GM12801 (cell line): ENCODE results near the gene RND3.

Experiments
- TF ChIP-seq, protein P1 (sequence below): IDR thresholded peaks from one replicate; pipeline ENCODE4 v1.5.1; 2011; ENCODE audit warnings: control low read depth; ENCODE audit not compliant: insufficient read length; ENCODE audit errors: extremely low read depth

Gene RND3

DNA sequence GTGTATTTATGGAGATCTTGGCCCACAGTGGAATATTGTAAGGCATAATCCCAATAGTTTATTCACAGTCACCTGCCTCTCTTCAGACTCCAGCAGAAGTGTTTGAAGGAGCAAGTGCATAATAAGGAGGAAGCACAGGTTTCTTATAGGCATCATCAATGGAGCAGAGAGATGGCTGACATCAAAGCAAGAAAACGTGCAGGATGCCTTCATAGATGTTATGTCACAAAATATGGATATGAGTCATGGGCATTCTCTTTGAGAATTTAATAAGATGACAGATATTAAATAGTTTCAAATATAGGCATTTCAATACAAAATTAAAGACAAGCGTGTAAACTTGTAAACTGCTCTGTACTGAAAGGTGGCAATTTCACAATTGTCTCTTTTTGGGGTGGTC lies 4.0 kb upstream of the RND3 start:
- TF ChIP-seq, protein P1, sequence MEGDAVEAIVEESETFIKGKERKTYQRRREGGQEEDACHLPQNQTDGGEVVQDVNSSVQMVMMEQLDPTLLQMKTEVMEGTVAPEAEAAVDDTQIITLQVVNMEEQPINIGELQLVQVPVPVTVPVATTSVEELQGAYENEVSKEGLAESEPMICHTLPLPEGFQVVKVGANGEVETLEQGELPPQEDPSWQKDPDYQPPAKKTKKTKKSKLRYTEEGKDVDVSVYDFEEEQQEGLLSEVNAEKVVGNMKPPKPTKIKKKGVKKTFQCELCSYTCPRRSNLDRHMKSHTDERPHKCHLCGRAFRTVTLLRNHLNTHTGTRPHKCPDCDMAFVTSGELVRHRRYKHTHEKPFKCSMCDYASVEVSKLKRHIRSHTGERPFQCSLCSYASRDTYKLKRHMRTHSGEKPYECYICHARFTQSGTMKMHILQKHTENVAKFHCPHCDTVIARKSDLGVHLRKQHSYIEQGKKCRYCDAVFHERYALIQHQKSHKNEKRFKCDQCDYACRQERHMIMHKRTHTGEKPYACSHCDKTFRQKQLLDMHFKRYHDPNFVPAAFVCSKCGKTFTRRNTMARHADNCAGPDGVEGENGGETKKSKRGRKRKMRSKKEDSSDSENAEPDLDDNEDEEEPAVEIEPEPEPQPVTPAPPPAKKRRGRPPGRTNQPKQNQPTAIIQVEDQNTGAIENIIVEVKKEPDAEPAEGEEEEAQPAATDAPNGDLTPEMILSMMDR: no peak

- TF ChIP-seq, protein P1: no peak
Measured at GRCh38 chr2:150490466-150490865, 3.0 kb upstream of the RND3 start.

DNA sequence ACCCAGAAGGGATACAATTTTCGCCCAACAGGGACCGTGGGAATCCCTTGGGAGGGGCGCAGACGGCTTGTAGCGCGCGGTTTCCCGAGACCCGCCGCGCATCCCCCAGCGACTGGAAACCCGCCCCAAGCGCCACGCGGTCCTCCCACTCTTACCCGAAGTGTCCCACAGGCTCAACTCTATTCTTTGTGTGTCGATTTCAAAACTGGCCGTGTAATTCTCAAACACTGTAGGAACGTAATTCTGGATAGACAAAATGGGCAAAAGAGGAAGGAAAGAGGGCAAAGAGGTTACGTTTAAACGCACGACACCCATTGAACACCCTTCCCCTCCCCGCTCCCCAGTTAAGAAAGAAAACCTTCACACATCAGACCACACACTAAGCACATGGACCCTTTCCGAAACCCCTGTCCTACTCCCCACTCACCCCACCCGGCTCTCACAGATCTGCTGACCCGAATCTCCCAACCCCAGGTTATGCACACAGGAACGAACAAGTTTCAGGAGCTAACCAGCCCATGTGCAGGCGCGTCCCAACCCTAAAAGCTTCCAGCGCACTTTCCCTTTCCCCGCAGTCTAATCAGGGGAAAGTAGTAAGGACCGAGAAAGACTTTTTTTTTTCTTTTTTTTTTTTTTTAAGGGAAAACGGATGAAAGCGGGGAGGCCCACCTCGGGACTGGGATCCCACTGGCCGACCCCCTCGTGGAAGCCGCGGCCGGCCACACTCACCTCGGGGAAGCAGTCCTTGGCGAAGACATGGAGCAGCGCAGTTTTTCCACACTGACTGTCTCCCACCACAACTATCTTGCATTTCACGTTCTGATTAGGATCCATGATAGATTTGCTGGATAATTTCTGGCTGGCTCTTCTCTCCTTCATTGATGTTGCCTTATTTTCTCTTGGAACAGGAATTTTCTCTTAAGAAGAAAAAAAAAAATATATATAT lies 655 bp downstream of the RND3 start:
- TF ChIP-seq, protein P1: no peak

GRCh38 chr2:150485871-150486538 lies 1.5 kb downstream of the RND3 start:
- TF ChIP-seq, protein P1: no peak

DNA sequence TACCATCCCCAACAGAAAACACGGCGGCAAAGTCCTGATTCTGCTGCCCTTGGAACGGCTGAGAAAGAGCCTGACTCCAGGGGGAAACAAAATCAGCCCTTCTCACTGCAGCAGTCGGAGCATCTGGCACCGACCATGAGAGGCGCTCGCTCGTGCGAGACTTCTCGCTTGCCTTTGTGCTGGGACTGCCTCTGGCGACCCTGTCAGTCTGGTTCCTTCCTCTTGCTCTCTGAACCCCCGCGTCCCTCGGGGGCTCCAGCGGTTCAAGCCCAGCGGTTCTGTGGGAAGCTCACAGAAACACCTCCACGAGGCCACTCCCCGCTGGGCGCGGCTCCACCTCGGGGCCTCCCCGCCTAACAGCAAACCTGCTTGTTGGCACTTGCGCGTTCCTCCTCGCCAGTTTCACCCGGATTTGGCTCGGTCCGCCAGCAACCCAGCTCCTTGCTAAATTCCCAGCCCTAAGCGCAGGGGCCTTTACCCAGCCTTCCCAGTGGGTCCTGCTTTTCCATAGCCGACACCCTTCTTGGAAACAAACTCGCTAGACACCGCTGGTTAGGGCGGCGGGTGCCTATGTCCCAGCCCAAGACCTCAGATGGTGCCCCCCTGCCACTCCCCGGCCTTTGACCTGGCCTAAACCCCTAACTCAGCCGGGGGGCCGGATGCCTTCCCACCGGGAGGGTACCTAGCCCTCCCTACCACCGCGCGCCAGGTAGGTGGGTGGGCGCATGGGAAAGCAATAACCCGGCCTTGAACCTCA lies 2.2 kb downstream of the RND3 start:
- TF ChIP-seq, protein P1: no peak

DNA sequence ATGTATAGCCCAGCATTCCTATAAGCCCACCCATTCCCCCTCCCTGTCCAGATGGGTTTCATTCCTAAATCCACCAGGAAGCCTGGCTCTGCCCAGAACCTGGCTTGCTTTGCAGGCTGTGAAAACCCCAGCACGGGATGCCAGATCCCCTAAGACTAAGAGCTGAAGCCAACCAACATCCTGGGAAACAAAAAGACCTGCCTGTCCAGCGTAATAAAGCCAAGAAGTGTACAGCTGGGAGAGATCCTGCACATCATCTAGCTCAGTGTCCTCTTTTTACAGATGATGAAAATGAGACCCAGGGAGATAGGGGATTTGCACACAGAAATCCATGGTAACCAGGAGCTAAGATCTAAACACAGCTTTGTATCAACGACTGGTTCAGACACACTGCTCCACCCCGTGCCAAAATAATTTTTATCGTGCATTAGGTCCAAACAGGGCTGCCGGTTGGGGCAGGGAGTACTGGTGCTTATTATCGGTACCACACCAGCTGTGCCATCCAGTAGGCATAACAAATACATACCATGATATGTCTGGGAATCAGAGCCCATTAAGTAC lies 2.9 kb downstream of the RND3 start:
- TF ChIP-seq, protein P1: no peak

DNA sequence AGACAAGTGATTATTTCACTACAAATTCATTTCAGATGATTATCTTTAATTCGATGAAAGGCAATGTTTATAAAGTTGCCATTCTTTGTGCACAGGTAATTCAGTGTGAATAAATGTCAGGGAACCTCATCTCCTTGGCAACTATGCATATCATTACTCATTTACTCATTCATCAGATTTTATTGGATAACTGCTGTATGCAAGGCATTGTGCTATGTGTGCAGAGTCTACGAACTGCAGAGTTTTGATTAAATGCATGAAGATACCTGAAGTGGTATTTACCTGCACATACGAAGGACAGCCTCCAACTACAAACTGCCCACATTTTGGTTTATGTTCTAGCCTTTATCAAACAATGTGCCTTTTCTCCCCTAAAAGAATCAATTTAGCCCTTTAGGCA lies 3.5 kb downstream of the RND3 start:
- TF ChIP-seq, protein P1: no peak
